GM23338 (cell line): Measurements from ENCODE around the gene CLDN1. TPM values are rescaled to one million over a fixed set of nuclear protein-coding genes. Genes with fewer than 3 reads are reported as not detected.

Experiments
- ATAC-seq: fragments of 200-7000 bp; cut with Tn5 transposase; 3 replicates; pipeline ENCODE4 v1.9.1; 2020
- DNase-seq: peaks from one replicate; pipeline ENCODE4 v3.0.0-alpha.2; 2015; ENCODE audit warnings: low spot score
- H2AFZ ChIP-seq: fragments of 200-600 bp; sonication (generic); 2 replicates; pipeline ENCODE4 v1.8.0; 2016; ENCODE audit warnings: antibody characterized with exemption, mild to moderate bottlenecking, moderate library complexity
- H3F3A ChIP-seq: fragments of 200-600 bp; sonication (generic); replicated peaks from 2 replicates; pipeline ENCODE4 v1.8.0; 2017; ENCODE audit warnings: antibody characterized with exemption, mixed run types, low read depth
- H3K27ac ChIP-seq: fragments of 200-600 bp; sonication (generic); 2 replicates; pipeline ENCODE4 v1.6.1; 2016; ENCODE audit warnings: low read depth
- H3K27me3 ChIP-seq: fragments of 200-600 bp; sonication (generic); 2 replicates; pipeline ENCODE4 v1.8.0; 2016; ENCODE audit warnings: mild to moderate bottlenecking, mixed run types, moderate library complexity; ENCODE audit not compliant: insufficient read depth
- H3K36me3 ChIP-seq: fragments of 200-600 bp; sonication (generic); 2 replicates; pipeline ENCODE4 v1.8.0; 2016; ENCODE audit warnings: mild to moderate bottlenecking; ENCODE audit not compliant: insufficient read depth
- H3K4me1 ChIP-seq: fragments of 200-600 bp; sonication (generic); 2 replicates; pipeline ENCODE4 v1.8.0; 2016; ENCODE audit warnings: mild to moderate bottlenecking, moderate library complexity; ENCODE audit not compliant: insufficient read depth
- H3K4me2 ChIP-seq: fragments of 200-600 bp; sonication (generic); 2 replicates; pipeline ENCODE4 v1.7.1; 2017; ENCODE audit warnings: mixed run types
- H3K4me3 ChIP-seq: fragments of 200-600 bp; sonication (generic); 2 replicates; pipeline ENCODE4 v1.6.1; 2016; ENCODE audit warnings: mixed run types
- H3K79me2 ChIP-seq: fragments of 200-600 bp; sonication (generic); replicated peaks from 2 replicates; pipeline ENCODE4 v1.8.0; 2017; ENCODE audit warnings: mild to moderate bottlenecking; ENCODE audit not compliant: insufficient read depth
- H3K9me2 ChIP-seq: fragments of 200-600 bp; sonication (generic); 2 replicates; pipeline ENCODE4 v1.8.0; 2017; ENCODE audit not compliant: insufficient read depth
- H4K20me1 ChIP-seq: fragments of 200-600 bp; sonication (generic); replicated peaks from 2 replicates; pipeline ENCODE4 v1.8.0; 2017; ENCODE audit warnings: mild to moderate bottlenecking; ENCODE audit not compliant: insufficient read depth
- H3K27ac Mint-ChIP-seq: 2 replicates; pipeline ENCODE4 v1.8.0; 2020; ENCODE audit warnings: inconsistent platforms, mild to moderate bottlenecking, moderate library complexity, mixed read lengths
- H3K27me3 Mint-ChIP-seq: 3 replicates; pipeline ENCODE4 v1.8.0; 2022; ENCODE audit warnings: low read depth, mild to moderate bottlenecking, moderate library complexity, mixed read lengths, inconsistent platforms; ENCODE audit not compliant: insufficient read depth, poor library complexity
- H3K36me3 Mint-ChIP-seq: 3 replicates; pipeline ENCODE4 v1.8.0; 2021; ENCODE audit warnings: low read depth, mild to moderate bottlenecking, inconsistent platforms, moderate library complexity, mixed read lengths
- H3K4me1 Mint-ChIP-seq: 3 replicates; pipeline ENCODE4 v1.8.0; 2020; ENCODE audit warnings: mild to moderate bottlenecking, inconsistent platforms, mixed read lengths
- H3K4me3 Mint-ChIP-seq: 3 replicates; pipeline ENCODE4 v1.8.0; 2021; ENCODE audit warnings: moderate library complexity, mild to moderate bottlenecking, inconsistent platforms, mixed read lengths
- H3K9me3 Mint-ChIP-seq: 3 replicates; pipeline ENCODE4 v1.8.0; 2020; ENCODE audit warnings: moderate library complexity, mild to moderate bottlenecking, inconsistent platforms, mixed read lengths
- CTCF ChIP-seq, 2 experiments: fragments of 200-600 bp in 1 of 2; sonication (generic) in 1 of 2; conservative IDR thresholded peaks; 2 replicates each; pipeline versions ENCODE4 v1.5.1 to v1.6.1; 2016 to 2017; ENCODE audit warnings: antibody characterized with exemption in 2 of 2, low read depth in 2 of 2, mild to moderate bottlenecking in 2 of 2, moderate library complexity in 1 of 2
- ETS1 ChIP-seq: IDR thresholded peaks from 2 replicates; pipeline ENCODE4 v1.6.1; 2016; ENCODE audit warnings: antibody characterized with exemption
- EZH2 ChIP-seq: fragments of 200-600 bp; sonication (generic); IDR thresholded peaks from one replicate; pipeline ENCODE4 v1.8.0; 2017; ENCODE audit warnings: antibody characterized with exemption, mild to moderate bottlenecking, low read depth; ENCODE audit not compliant: unreplicated experiment
- EZH2phosphoT487 ChIP-seq: fragments of 200-600 bp; sonication (generic); IDR thresholded peaks from one replicate; pipeline ENCODE4 v1.8.1; 2018; ENCODE audit warnings: antibody characterized with exemption; ENCODE audit not compliant: unreplicated experiment
- JUNB ChIP-seq: IDR thresholded peaks from one replicate; pipeline ENCODE4 v1.6.1; 2016; ENCODE audit warnings: antibody characterized with exemption; ENCODE audit not compliant: unreplicated experiment
- NANOG ChIP-seq: IDR thresholded peaks from 2 replicates; pipeline ENCODE4 v1.6.1; 2016; ENCODE audit warnings: antibody characterized with exemption, borderline replicate concordance
- POLR2AphosphoS5 ChIP-seq: IDR thresholded peaks from 2 replicates; pipeline ENCODE4 v1.6.1; 2016; ENCODE audit warnings: antibody characterized with exemption, low read depth
- REST ChIP-seq: IDR thresholded peaks from one replicate; pipeline ENCODE4 v1.6.1; 2018; ENCODE audit warnings: antibody characterized with exemption; ENCODE audit not compliant: unreplicated experiment
- STAT1 ChIP-seq: IDR thresholded peaks from one replicate; pipeline ENCODE4 v1.6.1; 2016; ENCODE audit warnings: antibody characterized with exemption; ENCODE audit not compliant: unreplicated experiment
- ZNF114 ChIP-seq: fragments of 250-450 bp; sonication (Bioruptor Pico); IDR thresholded peaks from 2 replicates; pipeline ENCODE4 v1.5.0; 2020; ENCODE audit warnings: mild to moderate bottlenecking, moderate library complexity
- ZNF331 ChIP-seq: fragments of 250-450 bp; sonication (Bioruptor Pico); IDR thresholded peaks from 2 replicates; pipeline ENCODE4 v1.5.0; 2020; ENCODE audit warnings: low read depth, mild to moderate bottlenecking, moderate library complexity
- ZNF462 ChIP-seq: fragments of 250-450 bp; sonication (Bioruptor Pico); IDR thresholded peaks from 2 replicates; pipeline ENCODE4 v1.5.0; 2020; ENCODE audit warnings: mild to moderate bottlenecking, moderate library complexity
- polyA plus RNA-seq: library from polyadenylated mRNA; unstranded; fragments of >200 nt; fragmentation: Nextera tagmentation; extraction: Ambion mirVana; gene quantifications from 2 replicates; pipeline ENCODE4 v1.2.1, GENCODE V29; 2016
- total RNA-seq: library from RNA; depleted of rRNA; stranded (reverse); fragments of >200 nt; shearing (Covaris generic); gene quantifications from 2 replicates; pipeline ENCODE4 v1.2.3, GENCODE V29; 2014

CLDN1 gene
- total and polyA plus RNA-seq, 2 experiments from 2014 or later, result 2.5 to 4.6 TPM

- H3K27me3 ChIP-seq, result no peaks in the 10 kb centered on the region
- H3K9me2 ChIP-seq, result peaks cover 9% of the 10 kb centered on the region
- no peak overlapping the region for H3K4me2 ChIP-seq
- H4K20me1 ChIP-seq, result no peaks in the 10 kb centered on the region
- no peaks in the 10 kb centered on the region for H3K36me3 Mint-ChIP-seq
- peaks cover 6% of the 10 kb centered on the region; the same call in 2 of the 3 replicates for H3K4me1 Mint-ChIP-seq
- H3K36me3 ChIP-seq, result no peaks in the 10 kb centered on the region
- no peak overlapping the region for H3K27ac ChIP-seq
- no peaks in the 10 kb centered on the region for H3K9me3 Mint-ChIP-seq
- no peak overlapping the region for H3K27ac Mint-ChIP-seq
- ATAC-seq (no peak), DNase-seq (no peak)
- H3K27me3 Mint-ChIP-seq, result no peaks in the 10 kb centered on the region
- H3K79me2 ChIP-seq, result no peaks in the 10 kb centered on the region
- no peaks in the 10 kb centered on the region for H3K4me1 ChIP-seq
- H3F3A ChIP-seq, result no peaks in the 10 kb centered on the region
- no peak overlapping the region for H3K4me3 ChIP-seq
- no peak overlapping the region for H3K4me3 Mint-ChIP-seq
- no peak overlapping the region for H2AFZ ChIP-seq
- TF ChIP-seq ZNF114 (CRISPR knock-in tag) (no peak), ZNF331 (no peak), CTCF (conservative IDR thresholded peaks at IDR 0.05; ENCODE audit: low read depth in 2 of 2) (no peak), REST (no peak), STAT1 (no peak), NANOG (no peak), EZH2 (no peak), JUNB (no peak), ZNF462 (no peak), POLR2AphosphoS5 (no peak), ETS1 (no peak), EZH2phosphoT487 (no peak)
Measured at GRCh38 chr3:190265126-190265525, 57.1 kb downstream of the CLDN1 start.
